ENCODE measurements around the gene SEMA6B.

DNA sequence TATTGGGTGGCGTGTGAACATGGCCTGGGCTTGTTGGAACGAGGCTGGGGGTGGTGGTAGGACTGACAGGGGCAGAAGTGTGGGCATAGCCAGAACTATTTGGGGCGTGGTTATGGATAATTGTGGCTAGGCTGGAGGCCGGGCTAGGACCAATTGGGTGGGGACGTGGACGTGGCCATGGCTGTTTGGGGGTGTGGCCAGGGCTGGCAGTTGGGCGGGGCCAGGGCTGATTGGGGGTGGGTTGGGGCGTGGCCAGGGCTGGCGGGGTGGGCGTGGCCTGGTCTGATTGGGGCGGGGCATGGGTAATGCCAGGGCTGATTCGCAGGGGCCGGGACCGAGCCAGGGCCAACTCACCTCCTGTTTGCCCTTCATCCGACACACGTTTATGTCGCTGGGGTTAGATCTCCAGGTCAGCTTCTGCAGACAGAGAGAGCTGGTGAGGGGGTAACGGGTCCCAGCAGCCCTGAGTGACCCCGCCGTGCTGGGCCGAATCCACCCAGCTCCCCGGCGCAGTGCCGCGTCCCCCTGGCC, 2.8 kb downstream of the SEMA6B start:
- TF ChIP-seq SIN3A (IDR thresholded peaks at IDR 0.05; ENCODE audit: borderline replicate concordance, insufficient read depth, low read length): no peak
- TF ChIP-seq POLR2AphosphoS5 (IDR thresholded peaks at IDR 0.05; ENCODE audit: low read depth, low read length): no peak
- no peak for TF ChIP-seq TAF1 (IDR thresholded peaks at IDR 0.05; ENCODE audit: borderline replicate concordance, insufficient read depth, low read length)
- TF ChIP-seq, protein P1, sequence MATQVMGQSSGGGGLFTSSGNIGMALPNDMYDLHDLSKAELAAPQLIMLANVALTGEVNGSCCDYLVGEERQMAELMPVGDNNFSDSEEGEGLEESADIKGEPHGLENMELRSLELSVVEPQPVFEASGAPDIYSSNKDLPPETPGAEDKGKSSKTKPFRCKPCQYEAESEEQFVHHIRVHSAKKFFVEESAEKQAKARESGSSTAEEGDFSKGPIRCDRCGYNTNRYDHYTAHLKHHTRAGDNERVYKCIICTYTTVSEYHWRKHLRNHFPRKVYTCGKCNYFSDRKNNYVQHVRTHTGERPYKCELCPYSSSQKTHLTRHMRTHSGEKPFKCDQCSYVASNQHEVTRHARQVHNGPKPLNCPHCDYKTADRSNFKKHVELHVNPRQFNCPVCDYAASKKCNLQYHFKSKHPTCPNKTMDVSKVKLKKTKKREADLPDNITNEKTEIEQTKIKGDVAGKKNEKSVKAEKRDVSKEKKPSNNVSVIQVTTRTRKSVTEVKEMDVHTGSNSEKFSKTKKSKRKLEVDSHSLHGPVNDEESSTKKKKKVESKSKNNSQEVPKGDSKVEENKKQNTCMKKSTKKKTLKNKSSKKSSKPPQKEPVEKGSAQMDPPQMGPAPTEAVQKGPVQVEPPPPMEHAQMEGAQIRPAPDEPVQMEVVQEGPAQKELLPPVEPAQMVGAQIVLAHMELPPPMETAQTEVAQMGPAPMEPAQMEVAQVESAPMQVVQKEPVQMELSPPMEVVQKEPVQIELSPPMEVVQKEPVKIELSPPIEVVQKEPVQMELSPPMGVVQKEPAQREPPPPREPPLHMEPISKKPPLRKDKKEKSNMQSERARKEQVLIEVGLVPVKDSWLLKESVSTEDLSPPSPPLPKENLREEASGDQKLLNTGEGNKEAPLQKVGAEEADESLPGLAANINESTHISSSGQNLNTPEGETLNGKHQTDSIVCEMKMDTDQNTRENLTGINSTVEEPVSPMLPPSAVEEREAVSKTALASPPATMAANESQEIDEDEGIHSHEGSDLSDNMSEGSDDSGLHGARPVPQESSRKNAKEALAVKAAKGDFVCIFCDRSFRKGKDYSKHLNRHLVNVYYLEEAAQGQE (IDR thresholded peaks at IDR 0.05; ENCODE audit: insufficient read depth in 1 of 2, low read depth in 2 of 2, low read length in 2 of 2): no peak
- TF ChIP-seq FOXP2 (optimal IDR thresholded peaks at IDR 0.05; ENCODE audit: borderline replicate concordance, extremely low read depth, extremely low read length, insufficient read depth): no peak
